ENCODE measurements around the gene CD320.

- no peak for TF ChIP-seq CTCF (IDR thresholded peaks at IDR 0.05)
- no peak for TF ChIP-seq POLR2A (IDR thresholded peaks at IDR 0.05)
Observed at GRCh38 chr19:8307965-8308866, at the start of gene CD320.
